H1 (cell line): ENCODE data around the gene OPRD1. TPM values are rescaled to one million over a fixed set of nuclear protein-coding genes. Genes with fewer than 3 reads are reported as not detected.

Experiments
- BCL11A ChIP-seq, 2 experiments: IDR thresholded peaks; one replicate each; pipeline ENCODE4 v1.6.1; 2011; ENCODE audit warnings: low read depth in 2 of 2, low read length in 2 of 2, mild to moderate bottlenecking in 2 of 2
- CHD2 ChIP-seq: IDR thresholded peaks from 2 replicates; pipeline ENCODE4 v1.6.1; 2012; ENCODE audit warnings: low read length, improper control_type of control experiment
- EP300 ChIP-seq, 2 experiments: IDR thresholded peaks; 1 replicate in 1 of 2; 2 replicates in 1 of 2; pipeline ENCODE4 v1.6.1; 2011 to 2012; ENCODE audit warnings: low read depth in 2 of 2, low read length in 2 of 2, mild to moderate bottlenecking in 2 of 2, borderline replicate concordance in 1 of 2, inconsistent platforms in 1 of 2, moderate library complexity in 1 of 2
- HDAC6 ChIP-seq: IDR thresholded peaks from one replicate; pipeline ENCODE4 v1.7.1; 2012; ENCODE audit warnings: low read depth, mild to moderate bottlenecking, inconsistent platforms, low read length, moderate library complexity
- JUN ChIP-seq: IDR thresholded peaks from 2 replicates; pipeline ENCODE4 v1.6.1; 2011; ENCODE audit warnings: low read depth, mild to moderate bottlenecking, improper control_type of control experiment, low read length
- NANOG ChIP-seq: IDR thresholded peaks from 2 replicates; pipeline ENCODE4 v1.6.1; 2011; ENCODE audit warnings: low read length, low read depth, mild to moderate bottlenecking, inconsistent platforms; ENCODE audit not compliant: insufficient read depth, poor library complexity, severe bottlenecking
- PHF8 ChIP-seq: fragments of 200-600 bp; sonication (generic); conservative IDR thresholded peaks from 2 replicates; pipeline ENCODE4 v1.7.1; 2012; ENCODE audit warnings: low read depth, mild to moderate bottlenecking, inconsistent platforms, low read length, moderate library complexity
- POU5F1 ChIP-seq: IDR thresholded peaks from 2 replicates; pipeline ENCODE4 v1.6.1; 2011; ENCODE audit warnings: low read depth, mild to moderate bottlenecking, low read length, moderate library complexity
- TAF1 ChIP-seq: IDR thresholded peaks from 2 replicates; pipeline ENCODE4 v1.6.1; 2011; ENCODE audit warnings: mild to moderate bottlenecking, low read depth, low read length
- TEAD4 ChIP-seq: IDR thresholded peaks from 2 replicates; pipeline ENCODE4 v1.6.1; 2012; ENCODE audit warnings: low read depth, low read length, inconsistent platforms, mixed read lengths
- YY1 ChIP-seq: IDR thresholded peaks from 2 replicates; pipeline ENCODE4 v1.6.1; 2011; ENCODE audit warnings: low read depth, mild to moderate bottlenecking, low read length
- polyA plus RNA-seq, 7 experiments: library from polyadenylated mRNA; depleted of rRNA in 3 of 7; stranded (reverse) in 5 of 7; unstranded in 2 of 7; fragments of >200 nt in 5 of 7; fragments of 200-250 nt in 2 of 7; gene quantifications; 1 replicate in 5 of 7; 2 replicates in 1 of 7; 4 replicates in 1 of 7; pipeline versions ENCODE4 v1.2.1 to v1.2.3, GENCODE V29; 2011 to 2013; ENCODE audit warnings: missing spikeins in 2 of 7, mixed read lengths in 2 of 7
- total RNA-seq: library from RNA; stranded (reverse); fragmentation: NEBNext Ultra II Directional; extraction: Animal tissue kit (Norgen Biotek cat#: 25700); gene quantifications from 2 replicates; pipeline ENCODE4 v1.2.1, GENCODE V29; 2021
- TF ChIP-seq, protein P1 (sequence below): fragments of 300-600 bp; sonication (generic); IDR thresholded peaks from 2 replicates; pipeline ENCODE4 v1.7.1; 2012; ENCODE audit warnings: low read length, moderate library complexity, mild to moderate bottlenecking, inconsistent platforms; ENCODE audit not compliant: insufficient replicate concordance

Gene OPRD1
- total and polyA plus RNA-seq, 2 of the 8 experiments (the other 6 are each of a cell fraction or from before 2014, with no cell fraction given), result 2.6 to 3.7 TPM

DNA sequence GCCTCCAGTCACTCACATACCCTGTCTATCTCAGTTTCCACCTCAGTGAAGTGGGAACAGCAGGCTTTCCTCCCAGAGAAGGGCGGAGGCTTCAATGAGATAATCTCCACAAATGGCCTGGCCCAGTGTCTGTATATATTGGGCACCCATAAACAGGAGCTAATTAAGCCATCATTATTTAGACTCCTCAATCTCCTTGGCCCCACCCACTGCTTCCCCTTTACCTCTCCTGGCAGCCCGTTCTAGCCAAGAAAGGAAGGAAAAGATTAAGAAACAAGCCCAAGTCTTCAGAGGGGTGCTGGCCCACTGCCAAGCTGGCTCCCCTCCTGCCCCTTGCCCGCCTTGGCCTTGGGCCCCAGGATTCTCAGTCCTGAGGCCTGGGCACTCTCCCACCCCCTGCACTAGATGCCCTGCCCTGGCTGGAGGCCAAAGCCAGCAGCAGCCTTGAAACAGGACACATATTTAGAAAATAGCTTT lies 86.5 kb downstream of the OPRD1 start (continued):
- TF ChIP-seq, protein P1, sequence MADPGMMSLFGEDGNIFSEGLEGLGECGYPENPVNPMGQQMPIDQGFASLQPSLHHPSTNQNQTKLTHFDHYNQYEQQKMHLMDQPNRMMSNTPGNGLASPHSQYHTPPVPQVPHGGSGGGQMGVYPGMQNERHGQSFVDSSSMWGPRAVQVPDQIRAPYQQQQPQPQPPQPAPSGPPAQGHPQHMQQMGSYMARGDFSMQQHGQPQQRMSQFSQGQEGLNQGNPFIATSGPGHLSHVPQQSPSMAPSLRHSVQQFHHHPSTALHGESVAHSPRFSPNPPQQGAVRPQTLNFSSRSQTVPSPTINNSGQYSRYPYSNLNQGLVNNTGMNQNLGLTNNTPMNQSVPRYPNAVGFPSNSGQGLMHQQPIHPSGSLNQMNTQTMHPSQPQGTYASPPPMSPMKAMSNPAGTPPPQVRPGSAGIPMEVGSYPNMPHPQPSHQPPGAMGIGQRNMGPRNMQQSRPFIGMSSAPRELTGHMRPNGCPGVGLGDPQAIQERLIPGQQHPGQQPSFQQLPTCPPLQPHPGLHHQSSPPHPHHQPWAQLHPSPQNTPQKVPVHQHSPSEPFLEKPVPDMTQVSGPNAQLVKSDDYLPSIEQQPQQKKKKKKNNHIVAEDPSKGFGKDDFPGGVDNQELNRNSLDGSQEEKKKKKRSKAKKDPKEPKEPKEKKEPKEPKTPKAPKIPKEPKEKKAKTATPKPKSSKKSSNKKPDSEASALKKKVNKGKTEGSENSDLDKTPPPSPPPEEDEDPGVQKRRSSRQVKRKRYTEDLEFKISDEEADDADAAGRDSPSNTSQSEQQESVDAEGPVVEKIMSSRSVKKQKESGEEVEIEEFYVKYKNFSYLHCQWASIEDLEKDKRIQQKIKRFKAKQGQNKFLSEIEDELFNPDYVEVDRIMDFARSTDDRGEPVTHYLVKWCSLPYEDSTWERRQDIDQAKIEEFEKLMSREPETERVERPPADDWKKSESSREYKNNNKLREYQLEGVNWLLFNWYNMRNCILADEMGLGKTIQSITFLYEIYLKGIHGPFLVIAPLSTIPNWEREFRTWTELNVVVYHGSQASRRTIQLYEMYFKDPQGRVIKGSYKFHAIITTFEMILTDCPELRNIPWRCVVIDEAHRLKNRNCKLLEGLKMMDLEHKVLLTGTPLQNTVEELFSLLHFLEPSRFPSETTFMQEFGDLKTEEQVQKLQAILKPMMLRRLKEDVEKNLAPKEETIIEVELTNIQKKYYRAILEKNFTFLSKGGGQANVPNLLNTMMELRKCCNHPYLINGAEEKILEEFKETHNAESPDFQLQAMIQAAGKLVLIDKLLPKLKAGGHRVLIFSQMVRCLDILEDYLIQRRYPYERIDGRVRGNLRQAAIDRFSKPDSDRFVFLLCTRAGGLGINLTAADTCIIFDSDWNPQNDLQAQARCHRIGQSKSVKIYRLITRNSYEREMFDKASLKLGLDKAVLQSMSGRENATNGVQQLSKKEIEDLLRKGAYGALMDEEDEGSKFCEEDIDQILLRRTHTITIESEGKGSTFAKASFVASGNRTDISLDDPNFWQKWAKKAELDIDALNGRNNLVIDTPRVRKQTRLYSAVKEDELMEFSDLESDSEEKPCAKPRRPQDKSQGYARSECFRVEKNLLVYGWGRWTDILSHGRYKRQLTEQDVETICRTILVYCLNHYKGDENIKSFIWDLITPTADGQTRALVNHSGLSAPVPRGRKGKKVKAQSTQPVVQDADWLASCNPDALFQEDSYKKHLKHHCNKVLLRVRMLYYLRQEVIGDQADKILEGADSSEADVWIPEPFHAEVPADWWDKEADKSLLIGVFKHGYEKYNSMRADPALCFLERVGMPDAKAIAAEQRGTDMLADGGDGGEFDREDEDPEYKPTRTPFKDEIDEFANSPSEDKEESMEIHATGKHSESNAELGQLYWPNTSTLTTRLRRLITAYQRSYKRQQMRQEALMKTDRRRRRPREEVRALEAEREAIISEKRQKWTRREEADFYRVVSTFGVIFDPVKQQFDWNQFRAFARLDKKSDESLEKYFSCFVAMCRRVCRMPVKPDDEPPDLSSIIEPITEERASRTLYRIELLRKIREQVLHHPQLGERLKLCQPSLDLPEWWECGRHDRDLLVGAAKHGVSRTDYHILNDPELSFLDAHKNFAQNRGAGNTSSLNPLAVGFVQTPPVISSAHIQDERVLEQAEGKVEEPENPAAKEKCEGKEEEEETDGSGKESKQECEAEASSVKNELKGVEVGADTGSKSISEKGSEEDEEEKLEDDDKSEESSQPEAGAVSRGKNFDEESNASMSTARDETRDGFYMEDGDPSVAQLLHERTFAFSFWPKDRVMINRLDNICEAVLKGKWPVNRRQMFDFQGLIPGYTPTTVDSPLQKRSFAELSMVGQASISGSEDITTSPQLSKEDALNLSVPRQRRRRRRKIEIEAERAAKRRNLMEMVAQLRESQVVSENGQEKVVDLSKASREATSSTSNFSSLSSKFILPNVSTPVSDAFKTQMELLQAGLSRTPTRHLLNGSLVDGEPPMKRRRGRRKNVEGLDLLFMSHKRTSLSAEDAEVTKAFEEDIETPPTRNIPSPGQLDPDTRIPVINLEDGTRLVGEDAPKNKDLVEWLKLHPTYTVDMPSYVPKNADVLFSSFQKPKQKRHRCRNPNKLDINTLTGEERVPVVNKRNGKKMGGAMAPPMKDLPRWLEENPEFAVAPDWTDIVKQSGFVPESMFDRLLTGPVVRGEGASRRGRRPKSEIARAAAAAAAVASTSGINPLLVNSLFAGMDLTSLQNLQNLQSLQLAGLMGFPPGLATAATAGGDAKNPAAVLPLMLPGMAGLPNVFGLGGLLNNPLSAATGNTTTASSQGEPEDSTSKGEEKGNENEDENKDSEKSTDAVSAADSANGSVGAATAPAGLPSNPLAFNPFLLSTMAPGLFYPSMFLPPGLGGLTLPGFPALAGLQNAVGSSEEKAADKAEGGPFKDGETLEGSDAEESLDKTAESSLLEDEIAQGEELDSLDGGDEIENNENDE, result no peak
- TF ChIP-seq NANOG (no peak), BCL11A (IDR thresholded peaks at IDR 0.05; ENCODE audit: low read depth in 2 of 2, low read length in 2 of 2) (no peak), EP300 (IDR thresholded peaks at IDR 0.05; ENCODE audit: borderline replicate concordance in 1 of 2, low read depth in 2 of 2, low read length in 2 of 2) (no peak), TAF1 (no peak), PHF8 (no peak), YY1 (no peak), JUN (no peak), TEAD4 (no peak), POU5F1 (no peak), CHD2 (no peak), HDAC6 (no peak)
